Lung (tissue), 12 donors: ENCODE measurements around the gene ZNF382. TPM values are rescaled to one million over a fixed set of nuclear protein-coding genes. Genes with fewer than 3 reads are reported as not detected.
A peak's percentile ranks its signal among the peaks of the same experiment; 100 is the strongest.

Experiments
- ATAC-seq: fragments of 200-7000 bp; cut with Tn5 transposase; one replicate; pipeline ENCODE4 v1.9.1; 2020; ENCODE audit warnings: moderate number of reproducible peaks; ENCODE audit not compliant: insufficient read depth, low FRiP score
- DNase-seq, 3 donors: peaks; one replicate each; pipeline ENCODE4 v3.0.0-alpha.2; 2013 to 2017
- H3K27ac ChIP-seq, 2 donors: one replicate each; pipeline ENCODE4 v1.5.1; 2013; ENCODE audit warnings: mild to moderate bottlenecking in 2 of 2, moderate library complexity in 2 of 2, control low read depth in 1 of 2, inconsistent platforms in 1 of 2, low read depth in 1 of 2, low read length in 1 of 2
- H3K27me3 ChIP-seq, 3 donors: one replicate each; pipeline ENCODE4 v1.5.1; 2013; ENCODE audit warnings: low read length in 2 of 3; ENCODE audit not compliant: control insufficient read depth in 3 of 3, insufficient read depth in 3 of 3
- H3K36me3 ChIP-seq, 4 donors: one replicate each; pipeline ENCODE4 v1.5.1; 2013; ENCODE audit warnings: low read length in 4 of 4, mild to moderate bottlenecking in 1 of 4, moderate library complexity in 1 of 4; ENCODE audit not compliant: control insufficient read depth in 4 of 4, insufficient read depth in 4 of 4
- H3K4me1 ChIP-seq, 5 donors: one replicate each; pipeline ENCODE4 v1.5.1; 2013; ENCODE audit warnings: low read length in 5 of 5, mild to moderate bottlenecking in 2 of 5, moderate library complexity in 1 of 5; ENCODE audit not compliant: control insufficient read depth in 5 of 5, insufficient read depth in 5 of 5
- H3K4me3 ChIP-seq: one replicate; pipeline ENCODE4 v1.5.1; 2013; ENCODE audit warnings: mild to moderate bottlenecking, control low read depth, moderate library complexity
- H3K9ac ChIP-seq, 2 donors: one replicate each; pipeline ENCODE4 v1.5.1; 2013; ENCODE audit warnings: low read length in 2 of 2, control low read depth in 1 of 2; ENCODE audit not compliant: insufficient read depth in 1 of 2
- H3K9me3 ChIP-seq, 4 donors: one replicate each; pipeline ENCODE4 v1.5.1; 2013; ENCODE audit warnings: low read length in 3 of 4, mild to moderate bottlenecking in 1 of 4, moderate library complexity in 1 of 4; ENCODE audit not compliant: control insufficient read depth in 4 of 4, insufficient read depth in 3 of 4
- WGBS, 2 donors: extraction: QIAGEN DNeasy Blood & Tissue Kit; methylation state at CpG; one replicate each; pipeline ENCODE4 v1.1.7; 2013; 5-methylcytosine and 5-hydroxymethylcytosine counted together
- polyA plus RNA-seq, 2 donors: library from polyadenylated mRNA; stranded (reverse); fragments of 200-250 nt; gene quantifications; one replicate each; pipeline ENCODE4 v1.2.1, GENCODE V29; 2013
- total RNA-seq, 2 donors: library from RNA; depleted of rRNA in 1 of 2; stranded (reverse); fragments of >200 nt in 1 of 2; gene quantifications; one replicate each; pipeline ENCODE4 v1.2.1, GENCODE V29; 2014 to 2021
- TF ChIP-seq, protein P1 (sequence below): IDR thresholded peaks from 2 replicates; pipeline ENCODE4 v1.5.1; 2012; ENCODE audit warnings: mild to moderate bottlenecking; ENCODE audit errors: control extremely low read depth, extremely low read depth
- donor health status: control.
- donor health status: control.
- donor health status: Bipolar disorder and iron deficiency.
- donor health status: healthy.
- donor health status: DM: yes; HTN: yes; CAD: no.

The ZNF382 gene
- total and polyA plus RNA-seq, 4 donors, result 0.93 to 16.9 (median 4.0) TPM

DNA sequence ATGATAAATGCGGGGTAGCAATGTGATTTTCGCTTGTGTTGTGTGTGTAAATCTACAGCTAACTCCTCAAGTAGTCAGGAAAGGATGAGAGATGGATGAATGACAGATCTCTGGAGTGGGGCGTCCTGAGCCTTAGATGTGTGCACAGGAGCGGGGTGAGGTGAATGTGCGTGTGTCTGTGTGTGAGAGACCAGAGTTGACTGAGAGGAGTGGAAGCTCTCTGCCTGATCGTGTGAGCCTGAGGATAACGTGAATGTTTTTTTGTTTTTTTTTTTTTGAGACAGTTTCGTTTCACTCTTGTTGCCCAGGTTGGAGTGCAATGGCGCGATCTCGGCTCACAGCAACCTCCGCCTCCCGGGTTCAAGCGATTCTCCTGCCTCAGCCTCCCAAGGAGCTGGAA lies 60.7 kb downstream of the ZNF382 start:
- TF ChIP-seq, protein P1, sequence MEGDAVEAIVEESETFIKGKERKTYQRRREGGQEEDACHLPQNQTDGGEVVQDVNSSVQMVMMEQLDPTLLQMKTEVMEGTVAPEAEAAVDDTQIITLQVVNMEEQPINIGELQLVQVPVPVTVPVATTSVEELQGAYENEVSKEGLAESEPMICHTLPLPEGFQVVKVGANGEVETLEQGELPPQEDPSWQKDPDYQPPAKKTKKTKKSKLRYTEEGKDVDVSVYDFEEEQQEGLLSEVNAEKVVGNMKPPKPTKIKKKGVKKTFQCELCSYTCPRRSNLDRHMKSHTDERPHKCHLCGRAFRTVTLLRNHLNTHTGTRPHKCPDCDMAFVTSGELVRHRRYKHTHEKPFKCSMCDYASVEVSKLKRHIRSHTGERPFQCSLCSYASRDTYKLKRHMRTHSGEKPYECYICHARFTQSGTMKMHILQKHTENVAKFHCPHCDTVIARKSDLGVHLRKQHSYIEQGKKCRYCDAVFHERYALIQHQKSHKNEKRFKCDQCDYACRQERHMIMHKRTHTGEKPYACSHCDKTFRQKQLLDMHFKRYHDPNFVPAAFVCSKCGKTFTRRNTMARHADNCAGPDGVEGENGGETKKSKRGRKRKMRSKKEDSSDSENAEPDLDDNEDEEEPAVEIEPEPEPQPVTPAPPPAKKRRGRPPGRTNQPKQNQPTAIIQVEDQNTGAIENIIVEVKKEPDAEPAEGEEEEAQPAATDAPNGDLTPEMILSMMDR, result no peak
- no peak for ATAC-seq
- H3K4me3 ChIP-seq, result peak overlapping the region; percentile 74
- H3K4me1 ChIP-seq, result peaks cover 3 to 10% (median 4%) of the 10 kb centered on the region in 5 donors
- WGBS, 2 donors, result 48 to 55% methylated on average over 14 of the region's 14 CpGs
- peaks cover 0 to 18% (median 9%) of the 10 kb centered on the region in 4 donors for H3K9me3 ChIP-seq
- peaks cover 8 to 28% (median 18%) of the 10 kb centered on the region in 4 donors for H3K36me3 ChIP-seq
- H3K27ac ChIP-seq, result no peak overlapping the region
- peak overlapping the region; percentile 91 to 95 for H3K9ac ChIP-seq
- no peak for DNase-seq
- H3K27me3 ChIP-seq, result no peaks in the 10 kb centered on the region

DNA sequence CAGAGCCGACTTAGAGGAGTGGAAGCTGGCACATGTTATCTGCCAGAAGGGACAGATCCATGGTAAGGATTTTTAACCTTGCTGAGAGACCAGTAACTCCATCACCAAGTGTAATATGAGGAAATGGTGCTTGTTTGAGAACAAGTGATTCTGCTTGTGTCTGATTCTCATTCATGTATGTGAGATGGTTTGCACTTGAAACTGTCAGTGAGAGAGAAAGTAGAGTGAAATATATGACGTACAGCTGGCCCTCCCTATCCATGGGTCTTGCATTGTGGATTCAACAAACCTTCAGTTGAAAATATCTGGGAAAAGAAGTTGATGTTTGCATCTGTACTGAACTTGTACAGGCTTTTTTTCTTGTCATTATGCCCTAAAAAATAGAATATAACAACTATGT lies 63.5 kb downstream of the ZNF382 start:
- peaks cover 0 to 22% (median 12%) of the 10 kb centered on the region in 4 donors for H3K9me3 ChIP-seq
- no peak overlapping the region for H3K27ac ChIP-seq
- DNase-seq (no peak), ATAC-seq (no peak)
- no peaks in the 10 kb centered on the region for H3K27me3 ChIP-seq
- H3K4me1 ChIP-seq, result peaks cover 3 to 10% (median 4%) of the 10 kb centered on the region in 5 donors
- H3K4me3 ChIP-seq, result no peak overlapping the region
- peaks cover 2 to 19% (median 12%) of the 10 kb centered on the region in 4 donors for H3K36me3 ChIP-seq
- TF ChIP-seq, protein P1, result no peak
- no peak overlapping the region for H3K9ac ChIP-seq
- 91 to 92% methylated on average over 2 of the region's 2 CpGs for WGBS, 2 donors

DNA sequence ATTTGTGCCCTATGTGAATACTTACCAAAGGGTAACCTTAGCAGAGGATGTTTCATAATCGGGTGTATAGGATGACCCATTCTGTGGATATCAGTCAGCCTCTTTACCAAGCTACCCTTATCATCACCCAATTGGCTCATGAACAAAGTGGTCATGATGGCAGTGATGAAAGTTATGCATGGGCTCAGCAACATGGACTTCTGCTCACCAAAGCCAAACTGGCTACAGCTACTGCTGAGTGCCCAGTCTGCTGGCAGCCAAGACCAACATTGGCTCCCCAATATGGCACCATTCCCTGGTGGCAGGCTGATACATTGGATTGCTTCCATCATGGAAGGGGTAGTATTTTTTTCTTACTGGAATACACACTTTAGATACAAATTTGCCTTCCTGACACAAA lies 67.3 kb downstream of the ZNF382 start:
- Histone ChIP-seq H3K4me3 (no peak overlapping the region), H3K4me1 (peaks cover 0 to 7% (median 0%) of the 10 kb centered on the region in 5 donors), H3K9ac (no peak overlapping the region), H3K36me3 (peaks cover 0 to 4% (median 3%) of the 10 kb centered on the region in 4 donors), H3K27me3 (no peaks in the 10 kb centered on the region), H3K9me3 (peaks cover 0 to 23% (median 11%) of the 10 kb centered on the region in 4 donors), H3K27ac (no peak overlapping the region)
- no peak for DNase-seq
- WGBS, 2 donors, result 97% methylated on average over 1 of the region's 1 CpG
- TF ChIP-seq, protein P1, result no peak
- ATAC-seq, result no peak

DNA sequence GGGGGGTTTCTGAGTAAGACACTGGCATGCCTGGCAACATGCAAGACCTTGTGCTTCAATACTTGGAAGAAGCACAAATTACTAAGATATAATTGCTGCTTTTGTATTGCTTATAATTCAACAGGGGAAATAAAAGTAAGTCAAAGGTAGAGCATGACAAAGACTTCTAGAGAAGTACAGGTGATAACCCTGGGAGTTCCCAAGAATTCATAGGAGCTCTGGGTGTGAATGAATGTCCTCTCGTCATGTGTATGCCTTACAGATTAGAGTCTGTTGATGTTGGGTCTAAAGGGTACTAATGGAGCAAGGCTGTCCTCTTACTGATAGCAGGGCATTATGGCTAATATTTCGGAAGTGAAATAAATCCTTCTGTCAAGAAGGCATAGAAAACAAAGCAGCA lies 69.1 kb downstream of the ZNF382 start:
- H3K36me3 ChIP-seq, result peaks cover 4 to 15% (median 10%) of the 10 kb centered on the region in 4 donors
- H3K27me3 ChIP-seq, result no peaks in the 10 kb centered on the region
- no peak for ATAC-seq
- H3K9me3 ChIP-seq, result peaks cover 0 to 26% (median 12%) of the 10 kb centered on the region in 4 donors
- DNase-seq, result no peak
- TF ChIP-seq, protein P1, result no peak
- no peak overlapping the region for H3K4me3 ChIP-seq
- H3K4me1 ChIP-seq, result no peaks in the 10 kb centered on the region
- no peak overlapping the region for H3K9ac ChIP-seq
- WGBS, 2 donors, result 89 to 98% methylated on average over 2 of the region's 2 CpGs
- H3K27ac ChIP-seq, result no peak overlapping the region
